VCaP (cell line): Measurements from ENCODE around the gene MMP10.
"Not testable (repeated sequence)": the region's sequence is repeated elsewhere in the genome, so short reads cannot be mapped to it uniquely, and the experiment has no call there.

ENCODE experiments used
- H3K27ac ChIP-seq: fragments of 450-650 bp; 2 replicates; pipeline ENCODE4 v1.5.1; 2017
- TF ChIP-seq, protein P1 (sequence below): fragments of 450-650 bp; conservative IDR thresholded peaks from 2 replicates; pipeline ENCODE4 v1.5.1; 2017; ENCODE audit warnings: mild to moderate bottlenecking, moderate library complexity

The MMP10 gene

DNA sequence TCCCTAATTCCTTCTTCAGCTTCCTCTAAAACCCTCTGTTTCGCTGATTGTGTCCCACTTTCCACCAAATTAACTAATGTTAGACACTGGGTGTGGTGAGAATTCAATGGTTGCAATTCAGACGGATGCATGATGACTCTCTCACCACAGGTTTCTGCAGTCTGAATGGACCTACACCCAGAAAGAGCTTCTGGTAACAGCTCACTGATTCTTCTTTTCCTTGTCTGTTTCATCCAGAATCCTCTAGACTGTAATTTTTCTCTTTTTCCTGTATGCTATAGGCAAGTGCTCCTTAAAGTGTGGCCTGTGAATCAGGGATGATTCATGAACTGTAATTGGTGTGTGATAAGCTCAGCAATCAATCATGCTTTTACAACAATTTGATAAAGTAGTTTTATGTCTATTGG, 18.1 kb downstream of the MMP10 start:
- H3K27ac ChIP-seq, result no peak overlapping the region
- TF ChIP-seq, protein P1, sequence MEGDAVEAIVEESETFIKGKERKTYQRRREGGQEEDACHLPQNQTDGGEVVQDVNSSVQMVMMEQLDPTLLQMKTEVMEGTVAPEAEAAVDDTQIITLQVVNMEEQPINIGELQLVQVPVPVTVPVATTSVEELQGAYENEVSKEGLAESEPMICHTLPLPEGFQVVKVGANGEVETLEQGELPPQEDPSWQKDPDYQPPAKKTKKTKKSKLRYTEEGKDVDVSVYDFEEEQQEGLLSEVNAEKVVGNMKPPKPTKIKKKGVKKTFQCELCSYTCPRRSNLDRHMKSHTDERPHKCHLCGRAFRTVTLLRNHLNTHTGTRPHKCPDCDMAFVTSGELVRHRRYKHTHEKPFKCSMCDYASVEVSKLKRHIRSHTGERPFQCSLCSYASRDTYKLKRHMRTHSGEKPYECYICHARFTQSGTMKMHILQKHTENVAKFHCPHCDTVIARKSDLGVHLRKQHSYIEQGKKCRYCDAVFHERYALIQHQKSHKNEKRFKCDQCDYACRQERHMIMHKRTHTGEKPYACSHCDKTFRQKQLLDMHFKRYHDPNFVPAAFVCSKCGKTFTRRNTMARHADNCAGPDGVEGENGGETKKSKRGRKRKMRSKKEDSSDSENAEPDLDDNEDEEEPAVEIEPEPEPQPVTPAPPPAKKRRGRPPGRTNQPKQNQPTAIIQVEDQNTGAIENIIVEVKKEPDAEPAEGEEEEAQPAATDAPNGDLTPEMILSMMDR, result no peak

DNA sequence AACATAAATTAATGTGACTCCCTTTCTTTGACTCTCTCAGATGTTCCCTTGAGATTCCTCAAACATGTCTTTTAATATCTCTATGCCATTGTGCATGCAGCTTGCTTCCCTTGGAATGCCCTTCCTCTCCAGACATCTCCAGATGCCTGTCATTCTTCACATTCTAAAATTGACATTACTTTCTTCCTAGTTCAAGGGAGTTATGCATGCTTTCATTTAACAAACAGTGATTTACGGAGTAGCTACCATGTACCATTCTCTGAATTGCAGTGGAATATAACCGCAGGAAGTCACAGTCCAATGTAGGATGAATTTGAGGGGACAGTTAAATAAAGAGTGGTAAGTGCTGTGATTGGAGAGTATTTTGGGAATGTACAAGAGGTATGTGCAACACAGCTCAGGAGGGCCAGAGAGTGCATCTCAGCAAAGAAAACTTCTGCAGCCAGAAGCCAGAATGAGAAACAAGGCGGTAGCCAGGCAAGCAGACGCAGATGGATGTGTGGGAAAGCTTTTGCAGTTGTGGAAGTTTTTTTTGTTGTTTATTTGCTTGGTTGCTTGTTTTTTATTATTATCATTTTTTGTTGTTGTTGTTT, 18.7 kb downstream of the MMP10 start:
- no peak overlapping the region for H3K27ac ChIP-seq
- TF ChIP-seq, protein P1, result no peak

DNA sequence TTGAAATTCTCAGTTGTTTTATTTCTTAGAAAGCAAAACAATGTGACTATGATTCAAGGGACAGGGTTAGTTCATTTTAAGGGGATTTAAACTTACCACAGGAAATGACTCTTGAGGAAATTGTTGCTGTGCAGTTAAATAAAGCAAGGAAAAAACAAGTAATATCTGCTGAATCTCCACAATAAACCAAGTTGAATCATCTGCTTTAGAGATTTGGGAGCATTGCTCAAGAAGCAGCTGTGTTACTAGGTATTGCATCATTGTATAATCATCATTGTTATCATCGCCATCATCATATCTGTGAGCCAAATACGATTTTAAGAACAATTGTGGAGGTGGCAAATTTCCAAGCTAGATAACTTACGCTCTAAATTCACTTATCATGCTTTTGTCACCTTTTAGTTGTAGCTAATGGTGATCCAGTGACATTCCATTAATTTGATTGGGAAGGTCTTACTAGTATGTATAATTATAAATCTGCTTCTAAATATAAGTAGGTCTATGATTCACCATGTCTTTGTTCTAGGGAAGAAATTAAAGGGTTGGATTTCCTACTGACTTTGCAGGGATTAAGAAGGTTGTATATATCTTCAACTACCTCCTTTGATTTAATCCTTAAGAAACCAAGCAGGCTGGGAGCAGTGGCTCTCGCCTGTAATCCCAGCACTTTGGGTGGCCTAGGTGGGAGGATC, 19.9 kb downstream of the MMP10 start:
- H3K27ac ChIP-seq, result no peak overlapping the region
- TF ChIP-seq, protein P1, result no peak

DNA sequence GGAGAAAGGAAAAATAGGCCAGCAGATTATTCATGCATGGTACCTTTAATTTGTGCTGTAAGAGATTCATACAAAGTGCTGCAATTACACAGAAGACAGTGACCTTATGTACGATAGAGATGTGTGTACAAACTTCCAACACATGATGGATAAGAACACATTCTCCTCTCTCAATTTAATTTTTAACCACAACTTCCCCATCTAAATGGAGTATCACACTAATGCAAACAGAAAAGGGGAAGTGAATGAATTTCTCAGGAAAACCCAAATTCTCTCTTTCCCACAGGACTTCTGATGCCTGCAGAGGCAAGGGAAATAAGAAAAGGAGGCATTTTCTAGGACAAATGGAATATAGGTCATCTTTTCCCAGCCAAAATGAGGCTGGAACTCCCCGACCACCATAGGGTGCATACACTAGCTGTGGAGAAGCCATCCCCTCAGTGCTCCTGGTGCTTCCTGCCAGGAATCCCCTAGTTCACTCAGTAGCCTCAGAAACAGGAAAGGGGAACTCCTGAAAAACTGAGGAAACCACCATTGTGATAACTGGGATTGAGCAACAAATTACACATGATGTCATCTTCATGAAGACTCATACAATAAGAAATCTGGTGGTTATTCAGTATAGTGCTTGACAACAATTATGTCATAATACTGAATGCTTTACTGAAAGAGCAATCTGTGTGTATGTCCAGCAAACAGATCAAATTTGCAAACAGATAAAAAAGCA, 22.4 kb downstream of the MMP10 start:
- TF ChIP-seq, protein P1, result no peak
- no peak overlapping the region for H3K27ac ChIP-seq

DNA sequence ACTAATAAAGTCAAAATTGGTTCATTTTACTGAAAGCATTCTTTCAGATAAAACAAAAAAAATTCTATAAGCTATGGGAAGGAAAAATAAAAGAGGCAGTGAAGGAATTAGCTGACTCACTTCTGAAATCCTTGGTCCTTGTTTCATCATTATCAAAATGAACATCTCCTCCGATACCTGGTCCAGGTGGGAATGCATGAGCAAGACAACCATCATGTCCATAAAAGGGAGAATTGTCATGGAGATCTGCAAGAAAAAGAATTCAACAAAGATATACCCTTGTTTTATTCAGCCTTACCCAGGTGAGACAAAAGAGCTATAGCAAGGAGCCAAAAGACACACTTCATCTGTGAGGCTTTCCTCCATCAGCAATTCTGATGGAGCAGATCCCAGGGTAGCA, 27.2 kb downstream of the MMP10 start:
- TF ChIP-seq, protein P1, result no peak
- H3K27ac ChIP-seq, result no peak overlapping the region

DNA sequence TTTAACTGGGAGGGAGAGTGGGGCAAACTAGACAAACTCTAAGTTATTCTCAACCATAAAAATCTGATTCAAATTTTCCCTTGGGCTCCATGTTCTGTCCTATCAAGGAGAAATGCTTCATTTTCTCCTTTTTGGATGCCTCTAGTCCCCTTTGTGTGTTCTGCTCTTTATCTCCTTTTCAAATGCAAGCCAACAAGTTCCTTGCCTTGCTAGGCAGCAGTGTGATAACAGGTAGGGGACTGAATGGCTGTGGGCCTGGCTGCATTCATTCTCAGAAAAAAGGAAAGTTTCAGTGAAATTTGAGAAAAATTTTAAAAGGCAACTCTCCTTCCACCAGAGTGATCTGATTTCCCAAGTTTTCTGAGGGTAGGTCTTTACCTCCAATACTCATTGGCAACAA, 28.8 kb downstream of the MMP10 start:
- TF ChIP-seq, protein P1, result no peak
- H3K27ac ChIP-seq, result no peak overlapping the region

DNA sequence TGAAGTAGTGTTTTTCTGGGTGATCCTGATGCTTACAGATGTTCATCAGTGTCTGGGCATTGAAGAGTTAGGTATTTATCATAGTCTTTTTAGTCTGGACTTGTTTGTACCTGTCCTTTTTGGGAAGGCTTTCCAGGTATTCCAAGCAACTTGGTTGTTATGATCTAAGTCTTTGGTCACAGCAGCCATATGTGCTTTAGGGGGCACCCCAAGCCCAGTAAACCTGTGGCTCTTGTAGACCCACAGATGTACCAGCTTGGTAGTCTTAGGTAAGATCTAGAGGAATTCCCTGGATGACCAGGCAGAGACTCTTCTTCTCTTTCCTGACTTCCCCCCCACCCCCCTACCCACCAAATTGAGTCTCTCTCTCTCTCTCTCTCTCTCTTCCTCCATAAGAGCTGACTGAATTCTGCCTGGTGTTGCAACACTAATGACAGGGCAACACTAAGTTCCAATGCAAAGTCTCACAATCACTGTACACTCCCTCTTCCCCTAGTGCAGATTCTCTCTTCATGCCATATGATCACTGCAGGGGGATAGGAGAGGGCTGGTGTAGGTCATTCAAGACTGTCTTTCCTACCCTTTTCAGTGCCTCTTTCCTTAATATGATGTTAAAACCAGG, 31.2 kb downstream of the MMP10 start:
- no peak overlapping the region for H3K27ac ChIP-seq
- TF ChIP-seq, protein P1, result no peak

DNA sequence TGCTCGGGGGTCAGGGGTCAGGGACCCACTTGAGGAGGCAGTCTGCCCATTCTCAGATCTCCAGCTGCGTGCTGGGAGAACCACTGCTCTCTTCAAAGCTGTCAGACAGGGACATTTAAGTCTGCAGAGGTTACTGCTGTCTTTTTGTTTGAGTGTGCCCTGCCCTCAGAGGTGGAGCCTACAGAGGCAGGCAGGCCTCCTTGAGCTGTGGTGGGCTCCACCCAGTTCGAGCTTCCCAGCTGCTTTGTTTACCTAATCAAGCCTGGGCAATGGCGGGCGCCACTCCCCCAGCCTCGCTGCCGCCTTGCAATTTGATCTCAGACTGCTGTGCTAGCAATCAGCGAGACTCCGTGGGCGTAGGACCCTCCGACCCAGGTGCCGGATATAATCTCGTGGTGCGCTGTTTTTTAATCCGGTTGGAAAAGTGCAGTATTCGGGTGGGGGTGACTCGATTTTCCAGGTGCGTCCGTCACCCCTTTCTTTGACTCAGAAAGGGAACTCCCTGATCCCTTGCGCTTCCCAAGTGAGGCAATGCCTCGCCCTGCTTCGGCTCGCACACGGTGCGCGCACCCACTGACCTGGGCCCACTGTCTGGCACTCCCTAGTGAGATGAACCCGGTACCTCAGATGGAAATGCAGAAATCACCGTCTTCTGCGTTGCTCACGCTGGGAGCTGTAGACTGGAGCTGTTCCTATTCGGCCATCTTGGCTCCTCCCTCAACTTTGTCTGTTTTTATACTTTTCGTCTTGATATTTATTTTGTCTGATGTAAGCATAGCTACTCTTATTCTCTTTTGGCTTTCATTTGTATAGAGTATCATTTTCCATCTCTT, 33.5 kb downstream of the MMP10 start:
- not testable (repeated sequence) for H3K27ac ChIP-seq
